HG03575 (cell line): ENCODE results near the gene RANGAP1.

ENCODE experiments used
- ATAC-seq: cut with Tn5 transposase; IDR thresholded peaks from one replicate; pipeline ENCODE4 v1.9.1; 2021; ENCODE audit not compliant: unreplicated experiment, insufficient number of reproducible peaks, low FRiP score; ENCODE audit errors: extremely low read depth

RANGAP1 gene, protein sequence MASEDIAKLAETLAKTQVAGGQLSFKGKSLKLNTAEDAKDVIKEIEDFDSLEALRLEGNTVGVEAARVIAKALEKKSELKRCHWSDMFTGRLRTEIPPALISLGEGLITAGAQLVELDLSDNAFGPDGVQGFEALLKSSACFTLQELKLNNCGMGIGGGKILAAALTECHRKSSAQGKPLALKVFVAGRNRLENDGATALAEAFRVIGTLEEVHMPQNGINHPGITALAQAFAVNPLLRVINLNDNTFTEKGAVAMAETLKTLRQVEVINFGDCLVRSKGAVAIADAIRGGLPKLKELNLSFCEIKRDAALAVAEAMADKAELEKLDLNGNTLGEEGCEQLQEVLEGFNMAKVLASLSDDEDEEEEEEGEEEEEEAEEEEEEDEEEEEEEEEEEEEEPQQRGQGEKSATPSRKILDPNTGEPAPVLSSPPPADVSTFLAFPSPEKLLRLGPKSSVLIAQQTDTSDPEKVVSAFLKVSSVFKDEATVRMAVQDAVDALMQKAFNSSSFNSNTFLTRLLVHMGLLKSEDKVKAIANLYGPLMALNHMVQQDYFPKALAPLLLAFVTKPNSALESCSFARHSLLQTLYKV

GRCh38 chr22:41285820-41286638, at the start of gene RANGAP1:
RANGAP1 (minus strand) TSS chr22:41286187; CDS start chr22:41281044, 5,143 bp downstream.
- ATAC-seq, result peak; percentile 56

- ATAC-seq, result no peak
Observed at GRCh38 chr22:41334951-41335635, 49.1 kb upstream of the RANGAP1 start.

DNA sequence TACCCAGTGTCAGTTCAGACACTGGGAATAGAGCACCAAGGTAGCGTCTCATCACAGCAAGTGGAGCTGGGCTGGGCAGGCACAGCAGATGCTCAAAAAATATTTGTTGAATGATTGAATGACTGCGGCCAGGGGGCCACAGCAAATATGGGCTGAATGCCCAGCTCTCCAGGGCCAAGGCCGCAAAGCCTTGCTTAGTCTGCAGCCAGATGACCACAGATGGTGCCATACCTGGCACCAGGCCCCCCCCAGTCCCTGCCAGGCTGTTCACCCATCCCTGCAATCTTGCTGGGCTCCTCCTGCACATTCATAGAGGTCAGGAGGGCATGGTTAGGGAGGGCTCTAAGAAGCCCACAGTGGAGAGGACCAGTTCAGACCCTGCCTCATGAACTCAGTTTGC, 48.2 kb upstream of the RANGAP1 start:
- ATAC-seq, result no peak

DNA sequence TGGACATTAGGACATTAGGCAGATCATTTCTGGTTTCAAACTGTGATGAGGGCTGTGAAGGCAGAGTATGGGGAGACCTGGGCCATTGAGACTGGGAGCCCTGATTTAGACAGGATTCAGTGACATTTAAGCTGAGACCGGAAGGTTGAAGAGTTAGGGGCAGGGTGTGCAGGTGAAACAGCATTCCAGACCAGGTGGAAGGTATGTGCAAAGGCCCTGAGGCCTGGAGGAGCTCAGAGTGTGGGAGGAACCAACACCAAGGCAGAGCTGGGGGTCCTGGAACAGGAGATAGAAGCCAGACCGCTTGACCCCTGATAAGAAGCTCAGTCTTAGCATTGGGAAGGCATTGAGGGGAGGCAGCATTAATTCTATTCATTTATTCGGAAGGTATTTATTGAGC, 47.8 kb upstream of the RANGAP1 start:
- no peak for ATAC-seq

GRCh38 chr22:41332217-41332939, 46.4 kb upstream of the RANGAP1 start:
- ATAC-seq, result no peak

DNA sequence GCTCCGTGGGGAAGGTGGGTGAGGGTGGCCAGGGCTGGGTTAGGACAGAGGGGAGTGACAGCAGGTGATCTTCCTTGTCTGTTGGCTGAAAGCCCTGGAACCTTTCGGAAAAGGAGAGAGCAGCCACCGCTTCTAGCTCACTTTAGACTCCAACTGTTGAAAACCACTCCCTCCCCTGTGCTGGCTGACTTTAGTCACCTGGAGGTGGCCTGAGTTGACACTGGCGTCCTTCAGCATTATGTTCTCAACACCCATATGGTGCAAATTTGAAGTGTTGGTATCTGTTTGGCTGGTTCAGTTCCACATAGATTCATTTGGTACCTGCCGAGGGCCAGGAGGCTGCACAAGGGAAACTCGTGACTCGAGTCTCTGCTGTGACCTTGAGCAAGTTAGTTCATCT, 44.2 kb upstream of the RANGAP1 start:
- ATAC-seq, result no peak

GRCh38 chr22:41327124-41327523, 41.1 kb upstream of the RANGAP1 start:
- ATAC-seq, result no peak

- ATAC-seq, result no peak
Observed at GRCh38 chr22:41324821-41325528, 39.0 kb upstream of the RANGAP1 start.

DNA sequence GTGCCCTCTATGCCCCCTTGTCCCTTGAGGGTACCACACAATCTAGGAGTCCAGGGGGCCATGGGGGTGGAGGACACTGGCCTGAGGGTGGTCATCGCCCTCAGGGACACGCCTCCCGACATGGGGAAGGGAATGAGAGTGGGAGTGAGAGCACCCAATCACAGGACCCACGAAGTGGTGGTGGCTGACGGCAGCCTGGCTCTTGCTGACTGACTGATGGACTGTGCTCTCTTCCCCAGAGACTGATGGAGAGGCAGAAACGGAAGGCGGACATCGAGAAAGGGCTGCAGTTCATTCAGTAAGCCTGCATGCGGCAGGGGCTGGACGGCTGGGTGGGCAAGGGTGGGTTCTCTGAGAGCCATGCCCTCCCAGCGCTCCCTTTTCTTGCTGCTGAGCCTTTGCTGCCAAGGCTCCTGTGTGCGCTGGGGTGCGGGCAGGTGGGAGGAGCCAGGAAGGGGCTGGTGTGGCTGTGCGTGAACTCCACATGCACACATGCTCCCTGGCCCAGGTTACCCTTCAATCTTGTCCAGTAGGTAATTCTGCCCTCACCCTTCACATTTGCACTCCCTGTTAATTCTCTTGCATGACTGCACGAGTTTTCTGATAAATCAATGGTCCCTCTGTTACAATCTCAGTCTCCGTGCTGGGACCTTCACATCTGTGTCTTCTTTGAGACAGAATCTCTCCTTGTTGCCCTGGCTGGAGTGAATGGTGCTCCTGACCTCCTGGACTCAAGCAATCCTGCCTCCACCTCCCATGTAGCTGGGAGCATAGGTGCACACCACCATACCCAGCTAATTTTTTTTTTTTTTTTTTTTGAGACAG, 34.6 kb upstream of the RANGAP1 start:
- ATAC-seq, result no peak

DNA sequence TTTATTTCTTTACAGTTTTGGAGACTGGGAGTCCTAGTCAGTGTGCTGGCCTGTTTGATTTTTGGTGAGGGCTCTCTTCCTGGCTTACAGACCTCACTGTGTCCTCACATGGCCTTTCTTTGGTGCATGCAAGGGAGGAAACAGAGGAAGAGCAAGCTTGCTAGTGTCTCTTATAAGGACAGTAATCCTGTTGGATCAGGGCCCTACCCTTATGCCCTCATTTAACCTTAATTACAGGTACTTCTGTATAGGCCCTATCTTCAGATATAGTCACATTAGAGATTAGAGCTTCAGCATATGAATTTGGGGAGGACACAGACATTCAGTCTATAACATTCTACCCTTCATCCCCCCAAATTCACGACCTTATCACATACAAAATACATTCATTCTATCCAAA, 29.6 kb upstream of the RANGAP1 start:
- no peak for ATAC-seq

- no peak for ATAC-seq
Observed at GRCh38 chr22:41314821-41315220, 28.8 kb upstream of the RANGAP1 start.

- ATAC-seq, result no peak
Observed at GRCh38 chr22:41311487-41311886, 25.5 kb upstream of the RANGAP1 start.

DNA sequence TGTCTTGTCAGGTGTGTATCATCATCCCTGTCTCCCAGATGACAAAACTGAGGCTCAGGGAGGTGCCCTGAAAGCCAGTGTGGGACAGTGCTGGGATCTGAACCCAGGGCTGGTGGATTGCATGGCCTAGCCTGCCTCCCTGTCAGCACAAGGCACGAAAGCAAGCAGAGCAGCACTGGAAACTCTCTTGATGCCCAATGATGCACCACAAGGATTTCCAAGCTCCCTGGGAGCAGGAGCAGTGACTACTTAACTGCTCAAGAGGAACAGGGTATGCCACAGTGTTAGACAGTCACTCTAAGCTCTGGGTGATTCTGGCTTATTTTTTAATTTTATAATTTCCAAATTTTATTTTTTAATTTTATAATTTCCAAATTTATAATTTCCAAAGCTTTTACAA, 24.3 kb upstream of the RANGAP1 start:
- ATAC-seq, result no peak

GRCh38 chr22:41308544-41308947, 22.6 kb upstream of the RANGAP1 start:
- ATAC-seq, result no peak

GRCh38 chr22:41308054-41308453, 22.1 kb upstream of the RANGAP1 start:
- ATAC-seq, result no peak

DNA sequence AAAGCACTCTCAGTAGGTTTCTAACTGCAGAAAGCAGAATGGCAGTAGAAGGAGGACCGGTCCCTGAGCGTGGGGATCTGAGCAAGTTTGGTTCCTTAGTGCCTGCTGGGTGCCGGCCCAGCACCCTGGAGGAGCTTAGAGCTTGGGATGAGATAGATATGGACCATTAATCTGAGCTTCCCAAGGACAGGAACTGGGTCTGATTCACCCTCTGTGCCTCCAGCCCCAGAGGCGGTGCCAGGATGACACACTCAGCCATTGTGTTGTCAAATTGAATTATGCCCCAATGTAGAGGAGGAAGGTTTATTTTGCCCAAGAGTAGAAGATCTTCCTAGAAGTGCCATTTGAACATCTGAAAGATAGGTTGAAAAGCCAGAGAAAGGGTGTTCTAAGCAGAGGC, 19.7 kb upstream of the RANGAP1 start:
- ATAC-seq, result no peak

DNA sequence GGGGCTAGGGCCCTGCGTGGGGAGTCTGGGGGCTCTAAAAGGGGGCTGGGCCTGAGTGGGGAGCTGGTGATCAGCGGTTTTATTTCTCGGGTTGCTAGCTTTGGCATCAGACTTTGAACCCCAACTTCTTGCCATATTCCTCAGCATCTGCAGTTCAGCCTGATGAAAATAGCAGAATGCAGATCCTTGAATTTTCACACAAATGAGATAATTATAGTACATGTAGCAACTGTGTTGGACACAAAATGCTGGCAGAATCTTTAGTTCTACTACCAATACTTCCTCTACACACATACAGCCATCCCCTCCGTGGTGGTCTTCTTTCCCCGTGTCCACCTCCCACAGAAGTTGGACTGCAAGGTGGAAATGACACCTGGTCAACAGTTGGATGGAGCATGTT, 16.8 kb upstream of the RANGAP1 start:
- ATAC-seq, result no peak
